DND-41 (cell line): ENCODE measurements around the gene PTMA.

Source experiments
- ATAC-seq: fragments of 200-7000 bp; cut with Tn5 transposase; 3 replicates; pipeline ENCODE4 v1.9.1; 2021; ENCODE audit warnings: low read depth; ENCODE audit not compliant: insufficient read depth
- DNase-seq: peaks from one replicate; pipeline ENCODE4 v3.0.0-alpha.2; 2020
- H2AFZ ChIP-seq: 2 replicates; pipeline ENCODE4 v1.6.0; 2012; ENCODE audit warnings: low read depth, low read length
- H3K27ac ChIP-seq: 2 replicates; pipeline ENCODE4 v1.5.1; 2012; ENCODE audit warnings: low read length, inconsistent platforms
- H3K27me3 ChIP-seq: fragments of 200-600 bp; sonication (generic); 2 replicates; pipeline ENCODE4 v1.6.0; 2012; ENCODE audit warnings: low read length, mild to moderate bottlenecking, inconsistent platforms; ENCODE audit not compliant: insufficient read depth, poor library complexity
- H3K36me3 ChIP-seq: 2 replicates; pipeline ENCODE4 v1.5.1; 2012; ENCODE audit warnings: low read length, inconsistent platforms; ENCODE audit not compliant: insufficient read depth
- H3K4me1 ChIP-seq: 2 replicates; pipeline ENCODE4 v1.5.1; 2012; ENCODE audit warnings: mild to moderate bottlenecking, low read length; ENCODE audit not compliant: insufficient read depth
- H3K4me2 ChIP-seq: 2 replicates; pipeline ENCODE4 v1.6.0; 2012; ENCODE audit warnings: mild to moderate bottlenecking, moderate library complexity, low read length, inconsistent platforms; ENCODE audit not compliant: insufficient read depth
- H3K4me3 ChIP-seq, 2 experiments: fragments of 200-600 bp in 1 of 2; shearing (Covaris generic) in 1 of 2; 2 replicates each; pipeline ENCODE4 v1.5.1; 2012 to 2016; ENCODE audit warnings: inconsistent platforms in 2 of 2, low read length in 2 of 2, mild to moderate bottlenecking in 2 of 2, low read depth in 1 of 2, moderate library complexity in 1 of 2
- H3K79me2 ChIP-seq: 2 replicates; pipeline ENCODE4 v1.6.0; 2012; ENCODE audit warnings: low read length, inconsistent platforms; ENCODE audit not compliant: insufficient read depth
- H3K9ac ChIP-seq: 2 replicates; pipeline ENCODE4 v1.6.0; 2012; ENCODE audit warnings: low read depth, mild to moderate bottlenecking, inconsistent platforms, low read length, moderate library complexity
- H3K9me3 ChIP-seq: 2 replicates; pipeline ENCODE4 v1.5.1; 2012; ENCODE audit warnings: low read length, moderate library complexity, mild to moderate bottlenecking, inconsistent platforms; ENCODE audit not compliant: insufficient read depth, severe bottlenecking
- H4K20me1 ChIP-seq: 2 replicates; pipeline ENCODE4 v1.6.0; 2012; ENCODE audit warnings: low read length; ENCODE audit not compliant: insufficient read depth
- CTCF ChIP-seq: IDR thresholded peaks from 2 replicates; pipeline ENCODE4 v1.5.1; 2012; ENCODE audit warnings: borderline replicate concordance, low read length, moderate library complexity, mild to moderate bottlenecking; ENCODE audit not compliant: poor library complexity, severe bottlenecking; ENCODE audit errors: extremely low read depth
- EZH2 ChIP-seq: IDR thresholded peaks from 3 replicates; pipeline ENCODE4 v1.6.1; 2012; ENCODE audit warnings: borderline replicate concordance, low read depth, mild to moderate bottlenecking, moderate library complexity, low read length, inconsistent platforms; ENCODE audit not compliant: severe bottlenecking

Gene PTMA

GRCh38 chr2:231680285-231680991 is 27.9 kb upstream of the PTMA start:
- ATAC-seq (no peak), DNase-seq (no peak)
- Histone ChIP-seq H3K9me3 (no peaks in the 10 kb centered on the region), H3K4me3 (no peak overlapping the region), H3K79me2 (peaks cover 26% of the 10 kb centered on the region), H3K27ac (no peak overlapping the region), H3K4me2 (no peak overlapping the region), H2AFZ (no peak overlapping the region), H4K20me1 (no peaks in the 10 kb centered on the region), H3K9ac (no peak overlapping the region), H3K4me1 (peaks cover 41% of the 10 kb centered on the region), H3K27me3 (no peaks in the 10 kb centered on the region), H3K36me3 (no peaks in the 10 kb centered on the region)
- TF ChIP-seq EZH2 (no peak), CTCF (no peak)

GRCh38 chr2:231680992-231681852 is 27.1 kb upstream of the PTMA start:
- peaks cover 26% of the 10 kb centered on the region for H3K79me2 ChIP-seq
- no peak overlapping the region for H3K9ac ChIP-seq
- no peak overlapping the region for H3K4me3 ChIP-seq
- H3K27ac ChIP-seq, result 0 out of 2 replicates have a peak overlapping the region, but pooled peaks have one; percentile 22
- H3K4me2 ChIP-seq, result no peak overlapping the region
- H3K27me3 ChIP-seq, result no peaks in the 10 kb centered on the region
- no peaks in the 10 kb centered on the region for H3K36me3 ChIP-seq
- no peak for DNase-seq
- ATAC-seq, result no peak
- no peak for TF ChIP-seq CTCF
- H2AFZ ChIP-seq, result no peak overlapping the region
- H3K4me1 ChIP-seq, result peaks cover 49% of the 10 kb centered on the region
- H3K9me3 ChIP-seq, result no peaks in the 10 kb centered on the region
- H4K20me1 ChIP-seq, result no peaks in the 10 kb centered on the region

GRCh38 chr2:231682603-231683291 is 25.6 kb upstream of the PTMA start:
- H3K4me3 ChIP-seq, result peak overlapping the region in 1 of 2 experiments; percentile 2; a peak in 1 of 4 replicates
- H3K36me3 ChIP-seq, result no peaks in the 10 kb centered on the region
- TF ChIP-seq CTCF, result no peak
- TF ChIP-seq EZH2, result no peak
- no peak overlapping the region for H2AFZ ChIP-seq
- no peaks in the 10 kb centered on the region for H3K27me3 ChIP-seq
- H3K4me1 ChIP-seq, result peaks cover 44% of the 10 kb centered on the region
- ATAC-seq, result no peak
- H3K4me2 ChIP-seq, result peak overlapping the region; percentile 43
- H4K20me1 ChIP-seq, result no peaks in the 10 kb centered on the region
- peak overlapping the region; percentile 41 for H3K9ac ChIP-seq
- no peak for DNase-seq
- no peaks in the 10 kb centered on the region for H3K9me3 ChIP-seq
- H3K79me2 ChIP-seq, result peaks cover 24% of the 10 kb centered on the region
- peak overlapping the region; percentile 84 for H3K27ac ChIP-seq
